Activated CD8-positive, alpha-beta T cell treated with anti-CD3 and anti-CD28 coated beads, Interleukin-2, amount 10 ng/mL, durations not matched to agents 7 days and 5 days (primary cell): ENCODE results near the gene TIMP2. TPM values are rescaled to one million over a fixed set of nuclear protein-coding genes. Genes with fewer than 3 reads are reported as not detected.
"Not testable (repeated sequence)": the region's sequence is repeated elsewhere in the genome, so short reads cannot be mapped to it uniquely, and the experiment has no call there.

Experiments
- ATAC-seq: fragments of 150-1000 bp; cut with Tn5 transposase; one replicate; pipeline ENCODE4 v1.10.0; 2021; ENCODE audit warnings: moderate library complexity
- CTCF ChIA-PET: fragments of 350-600 bp; sonication (Branson Sonifier 250); formaldehyde crosslinking; loops from one replicate; lab custom pipeline; 2021; ENCODE audit warnings: antibody characterized with exemption; lab: Charles Lee
- POLR2A ChIA-PET: fragments of 350-600 bp; sonication (Branson Sonifier 250); formaldehyde crosslinking; loops from one replicate; lab custom pipeline; 2021; ENCODE audit warnings: antibody characterized with exemption; lab: Charles Lee
- DNase-seq: peaks from one replicate; pipeline ENCODE4 v3.0.0-alpha.2; 2020
- H3K27ac Mint-ChIP-seq: one replicate; pipeline ENCODE4 v1.8.0; 2021; ENCODE audit warnings: mild to moderate bottlenecking, mixed read lengths
- H3K27me3 Mint-ChIP-seq: one replicate; pipeline ENCODE4 v1.8.0; 2021; ENCODE audit warnings: low read depth, mixed read lengths
- H3K36me3 Mint-ChIP-seq: one replicate; pipeline ENCODE4 v1.8.0; 2021; ENCODE audit warnings: low read depth, mixed read lengths
- H3K4me1 Mint-ChIP-seq: one replicate; pipeline ENCODE4 v1.8.0; 2021; ENCODE audit warnings: low read depth, mixed read lengths
- H3K4me3 Mint-ChIP-seq: one replicate; pipeline ENCODE4 v1.8.0; 2021; ENCODE audit warnings: mild to moderate bottlenecking, mixed read lengths
- H3K9me3 Mint-ChIP-seq: one replicate; pipeline ENCODE4 v1.8.0; 2022; ENCODE audit warnings: mixed read lengths; ENCODE audit not compliant: insufficient read depth
- total RNA-seq, 2 experiments: library from RNA; stranded (reverse); gene quantifications; one replicate each; pipeline ENCODE4 v1.2.3, GENCODE V29; 2021

The TIMP2 gene
- total RNA-seq, 2 experiments from 2014 or later = 3.6 to 3.8 TPM

GRCh38 chr17:78872486-78872885 lies 52.7 kb downstream of the TIMP2 start:
- no peak for ATAC-seq
- ChIA-PET CTCF (interaction anchor here (2.0 kb wide), 1 partner anchor 98 kb away, joined by 6 read pairs; no protein-coding TSS in a partner anchor), POLR2A (no interaction called here)

GRCh38 chr17:78870621-78871020 lies 54.6 kb downstream of the TIMP2 start:
- H3K36me3 Mint-ChIP-seq = no peaks in the 10 kb centered on the region
- CTCF ChIA-PET = no interaction called here
- no peak overlapping the region for H3K4me3 Mint-ChIP-seq
- no peaks in the 10 kb centered on the region for H3K27me3 Mint-ChIP-seq
- POLR2A ChIA-PET = no interaction called here
- H3K27ac Mint-ChIP-seq = no peak overlapping the region
- no peaks in the 10 kb centered on the region for H3K9me3 Mint-ChIP-seq
- no peak for ATAC-seq
- H3K4me1 Mint-ChIP-seq = no peaks in the 10 kb centered on the region
- DNase-seq = no peak

More at GRCh38 chr17:78872486-78872885, 52.7 kb downstream of the TIMP2 start:
- no peaks in the 10 kb centered on the region for H3K4me1 Mint-ChIP-seq
- no peak overlapping the region for H3K27ac Mint-ChIP-seq
- no peaks in the 10 kb centered on the region for H3K36me3 Mint-ChIP-seq
- H3K4me3 Mint-ChIP-seq = no peak overlapping the region
- no peak for DNase-seq
- no peaks in the 10 kb centered on the region for H3K9me3 Mint-ChIP-seq
- H3K27me3 Mint-ChIP-seq = peaks cover 4% of the 10 kb centered on the region

- no peaks in the 10 kb centered on the region for H3K9me3 Mint-ChIP-seq
- no peaks in the 10 kb centered on the region for H3K27me3 Mint-ChIP-seq
- no peak overlapping the region for H3K4me3 Mint-ChIP-seq
- no peaks in the 10 kb centered on the region for H3K36me3 Mint-ChIP-seq
- no peaks in the 10 kb centered on the region for H3K4me1 Mint-ChIP-seq
- POLR2A ChIA-PET = no interaction called here
- ATAC-seq (no peak), DNase-seq (no peak)
- no peak overlapping the region for H3K27ac Mint-ChIP-seq
- CTCF ChIA-PET = interaction anchor here (4.2 kb wide), 1 partner anchor 103 kb away, joined by 56 read pairs; no protein-coding TSS in a partner anchor
Measured at GRCh38 chr17:78868391-78868790, 56.8 kb downstream of the TIMP2 start.

- DNase-seq, POLR2A ChIA-PET, H3K27me3 Mint-ChIP-seq, H3K4me1 Mint-ChIP-seq, H3K36me3 Mint-ChIP-seq, ATAC-seq, H3K9me3 Mint-ChIP-seq, H3K27ac Mint-ChIP-seq, H3K4me3 Mint-ChIP-seq: not testable (repeated sequence)
- CTCF ChIA-PET = interaction anchor here (1.0 to 4.2 kb wide), 4 partner anchors 9 to 105 kb away, joined by 4 to 56 read pairs (median 24); no protein-coding TSS in a partner anchor
Measured at GRCh38 chr17:78867046-78867445, 58.1 kb downstream of the TIMP2 start.

DNA sequence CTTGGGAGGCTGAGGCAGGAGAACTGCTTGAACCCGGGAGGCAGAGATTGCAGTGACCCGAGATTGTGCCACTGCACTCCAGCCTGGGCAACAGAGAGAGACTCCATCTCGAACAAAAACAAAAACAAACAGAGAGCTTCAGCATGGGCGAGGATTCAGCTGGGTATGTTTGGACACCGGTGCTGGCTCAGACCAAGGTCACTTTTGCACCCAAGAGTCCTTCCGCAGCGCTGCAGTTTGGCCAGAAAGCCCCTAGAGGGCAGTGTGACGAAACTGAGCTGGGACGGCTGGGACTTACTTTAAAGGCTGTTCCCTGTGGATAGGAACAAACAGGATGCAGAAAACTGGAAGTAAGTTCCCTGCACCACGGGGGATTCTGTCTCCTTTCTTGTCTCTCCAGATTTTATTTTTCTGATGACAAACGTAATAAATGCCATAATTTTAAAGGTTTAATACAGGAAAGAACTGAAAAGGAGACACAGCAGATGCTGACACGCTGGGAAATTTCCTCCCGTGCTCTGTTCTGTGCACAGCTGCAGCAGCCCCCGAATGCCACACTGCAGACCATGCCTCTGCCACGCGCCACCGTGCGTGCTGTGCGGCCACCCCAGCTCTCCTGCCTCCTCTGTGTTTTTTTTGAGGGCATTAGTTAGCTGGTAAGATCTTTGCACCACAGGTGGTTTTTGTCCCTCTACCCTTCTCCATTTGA lies 59.4 kb downstream of the TIMP2 start:
- no peak overlapping the region for H3K27ac Mint-ChIP-seq
- H3K4me3 Mint-ChIP-seq = no peak overlapping the region
- ChIA-PET CTCF (interaction anchor here (0.7 to 4.2 kb wide), 36 partner anchors 9 to 158 kb away, joined by 3 to 56 read pairs (median 4); no protein-coding TSS in a partner anchor), POLR2A (interaction anchor here (1.1 kb wide), 1 partner anchor 9 kb away, joined by 3 read pairs; no protein-coding TSS in a partner anchor)
- no peaks in the 10 kb centered on the region for H3K36me3 Mint-ChIP-seq
- DNase-seq = peak; percentile 76
- peak; percentile 74 for ATAC-seq
- H3K4me1 Mint-ChIP-seq = no peaks in the 10 kb centered on the region
- no peaks in the 10 kb centered on the region for H3K27me3 Mint-ChIP-seq
- H3K9me3 Mint-ChIP-seq = no peaks in the 10 kb centered on the region

GRCh38 chr17:78864117-78864516 lies 61.1 kb downstream of the TIMP2 start:
- DNase-seq (no peak), ATAC-seq (no peak)
- Mint-ChIP-seq H3K4me3 (no peak overlapping the region), H3K27me3 (no peaks in the 10 kb centered on the region), H3K27ac (no peak overlapping the region), H3K9me3 (no peaks in the 10 kb centered on the region), H3K36me3 (no peaks in the 10 kb centered on the region), H3K4me1 (no peaks in the 10 kb centered on the region)
- POLR2A ChIA-PET = no interaction called here
- CTCF ChIA-PET = interaction anchor here (0.6 to 3.4 kb wide), 3 partner anchors 11 to 107 kb away, joined by 4 to 33 read pairs (median 8); no protein-coding TSS in a partner anchor

DNA sequence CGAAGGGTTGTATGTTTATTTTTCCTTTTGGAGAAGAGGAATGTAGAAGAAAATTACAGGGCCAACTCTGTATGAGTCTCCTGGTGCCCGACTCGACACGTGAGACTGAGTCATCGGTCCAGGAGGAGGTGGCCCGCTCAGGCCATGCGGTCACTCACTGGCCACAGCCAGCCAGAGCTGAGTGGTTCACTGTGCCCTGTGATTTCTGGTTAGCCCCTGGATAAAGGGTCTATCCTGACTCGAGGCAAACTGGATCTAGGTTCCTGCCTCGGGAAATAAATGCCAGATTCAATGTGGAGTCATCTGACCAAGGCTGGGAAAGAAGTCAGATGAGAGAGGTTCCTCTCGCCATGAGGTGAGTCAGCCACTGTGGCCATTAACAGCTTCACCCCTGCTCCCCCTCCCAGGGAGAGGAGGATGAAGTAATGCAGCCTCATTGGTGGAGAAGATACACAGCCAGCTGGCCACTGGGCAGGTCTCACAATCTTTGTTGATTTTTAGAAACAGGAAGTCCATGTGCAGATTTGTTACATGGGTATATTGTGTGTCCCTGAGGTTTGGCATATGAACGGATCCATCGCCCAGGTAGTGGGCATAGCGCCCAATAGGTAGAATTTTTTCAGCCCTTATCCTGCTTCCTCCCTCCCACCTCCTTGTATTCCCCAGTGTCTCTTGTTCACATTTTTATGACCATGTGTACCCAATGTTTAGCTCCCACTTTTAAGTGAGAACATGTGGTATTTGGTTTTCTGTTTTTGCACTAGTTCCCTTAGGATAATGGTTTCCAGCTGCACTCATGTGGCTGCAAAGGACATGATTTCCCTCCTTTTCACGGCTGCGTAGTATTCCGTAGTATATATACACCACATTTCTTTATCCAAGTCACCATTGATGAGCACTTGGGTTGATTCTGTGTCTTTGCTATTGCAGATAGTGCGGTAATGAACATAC lies 62.8 kb downstream of the TIMP2 start:
- no peak for ATAC-seq
- no peaks in the 10 kb centered on the region for H3K36me3 Mint-ChIP-seq
- POLR2A ChIA-PET = no interaction called here
- CTCF ChIA-PET = no interaction called here
- H3K4me1 Mint-ChIP-seq = no peaks in the 10 kb centered on the region
- H3K27ac Mint-ChIP-seq = no peak overlapping the region
- DNase-seq = no peak
- no peak overlapping the region for H3K4me3 Mint-ChIP-seq
- no peaks in the 10 kb centered on the region for H3K9me3 Mint-ChIP-seq
- no peaks in the 10 kb centered on the region for H3K27me3 Mint-ChIP-seq

- H3K4me3 Mint-ChIP-seq = no peak overlapping the region
- ATAC-seq (no peak), DNase-seq (no peak)
- no peaks in the 10 kb centered on the region for H3K36me3 Mint-ChIP-seq
- CTCF ChIA-PET = interaction anchor here (0.7 to 1.0 kb wide), 2 partner anchors 9 to 393 kb away, joined by 3 read pairs; no protein-coding TSS in a partner anchor
- H3K27ac Mint-ChIP-seq = no peak overlapping the region
- no peaks in the 10 kb centered on the region for H3K4me1 Mint-ChIP-seq
- no peaks in the 10 kb centered on the region for H3K27me3 Mint-ChIP-seq
- no peaks in the 10 kb centered on the region for H3K9me3 Mint-ChIP-seq
- POLR2A ChIA-PET = no interaction called here
Measured at GRCh38 chr17:78861229-78861628, 64.0 kb downstream of the TIMP2 start.

DNA sequence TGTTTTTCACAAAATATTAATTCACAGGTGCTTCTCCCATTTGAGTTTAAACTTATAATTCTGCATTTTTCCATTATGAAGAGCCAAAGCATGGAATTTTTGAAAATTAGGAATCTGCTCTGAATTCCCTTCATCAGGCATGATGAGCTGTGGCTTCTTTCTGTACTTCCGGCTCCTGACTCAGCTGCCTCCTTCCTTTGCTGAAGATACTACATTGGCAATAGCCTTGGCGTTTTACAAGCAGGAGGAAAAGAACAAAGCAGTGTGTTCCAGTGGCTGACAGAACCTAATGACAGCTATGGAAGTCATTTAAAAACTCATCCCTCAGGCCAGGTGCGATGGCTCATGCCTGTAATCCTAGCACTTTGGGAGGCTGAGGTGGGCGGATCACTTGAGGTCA lies 66.1 kb downstream of the TIMP2 start:
- Mint-ChIP-seq H3K4me1 (no peaks in the 10 kb centered on the region), H3K27ac (no peak overlapping the region), H3K36me3 (no peaks in the 10 kb centered on the region), H3K27me3 (no peaks in the 10 kb centered on the region), H3K4me3 (no peak overlapping the region), H3K9me3 (no peaks in the 10 kb centered on the region)
- POLR2A ChIA-PET = no interaction called here
- ATAC-seq (no peak), DNase-seq (no peak)
- CTCF ChIA-PET = no interaction called here

DNA sequence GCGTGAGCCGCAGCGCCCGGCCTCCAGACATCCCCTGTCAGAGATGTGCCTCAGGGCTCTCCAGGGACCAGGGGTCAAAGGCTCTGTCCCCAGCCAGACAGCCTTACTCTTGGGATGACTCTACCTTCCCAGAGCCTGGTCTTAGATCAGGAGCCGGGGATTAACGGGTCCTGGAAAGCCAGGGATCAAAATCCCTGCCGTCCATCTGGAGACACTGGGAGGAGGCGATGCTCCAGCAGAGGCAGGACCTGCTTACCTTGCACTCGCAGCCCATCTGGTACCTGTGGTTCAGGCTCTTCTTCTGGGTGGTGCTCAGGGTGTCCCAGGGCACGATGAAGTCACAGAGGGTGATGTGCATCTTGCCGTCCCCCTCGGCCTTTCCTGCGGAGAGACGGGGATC lies 67.9 kb downstream of the TIMP2 start:
- ChIA-PET POLR2A (no interaction called here), CTCF (interaction anchor here (0.6 kb wide), 1 partner anchor 9 kb away, joined by 4 read pairs; no protein-coding TSS in a partner anchor)
- Mint-ChIP-seq H3K27ac (no peak overlapping the region), H3K4me1 (no peaks in the 10 kb centered on the region), H3K27me3 (no peaks in the 10 kb centered on the region), H3K4me3 (no peak overlapping the region), H3K36me3 (no peaks in the 10 kb centered on the region), H3K9me3 (no peaks in the 10 kb centered on the region)
- ATAC-seq (no peak), DNase-seq (no peak)

GRCh38 chr17:78855561-78856165 lies 69.5 kb downstream of the TIMP2 start:
- H3K4me1 Mint-ChIP-seq = no peaks in the 10 kb centered on the region
- H3K27ac Mint-ChIP-seq = no peak overlapping the region
- H3K27me3 Mint-ChIP-seq = no peaks in the 10 kb centered on the region
- DNase-seq (no peak), ATAC-seq (no peak)
- H3K9me3 Mint-ChIP-seq = no peaks in the 10 kb centered on the region
- no peak overlapping the region for H3K4me3 Mint-ChIP-seq
- POLR2A ChIA-PET = no interaction called here
- CTCF ChIA-PET = interaction anchor here (4.6 kb wide), 1 partner anchor 9 kb away, joined by 33 read pairs; no protein-coding TSS in a partner anchor
- H3K36me3 Mint-ChIP-seq = no peaks in the 10 kb centered on the region
